Epithelial cell of proximal tubule (primary cell): ENCODE measurements around the gene PAX3. TPM values are rescaled to one million over a fixed set of nuclear protein-coding genes. Genes with fewer than 3 reads are reported as not detected.

ENCODE experiments used
- DNase-seq: peaks from one replicate; pipeline ENCODE4 v3.0.0-alpha.2; 2011; ENCODE audit warnings: low read depth
- H3K4me3 ChIP-seq: 2 replicates; pipeline ENCODE4 v1.5.1; 2011; ENCODE audit warnings: low read depth, mild to moderate bottlenecking, low read length
- CTCF ChIP-seq: conservative IDR thresholded peaks from 2 replicates; pipeline ENCODE4 v1.5.1; 2012; ENCODE audit warnings: low read depth, mild to moderate bottlenecking, low read length
- total RNA-seq: library from RNA; depleted of rRNA; stranded (reverse); fragments of >200 nt; gene quantifications from 2 replicates; pipeline ENCODE4 v1.2.3, GENCODE V29; 2015

The PAX3 gene
- total RNA-seq, 1 donor from 2014 or later = not detected

- H3K4me3 ChIP-seq = no peak overlapping the region
- no peak for DNase-seq
- TF ChIP-seq CTCF = no peak
Measured at GRCh38 chr2:222301053-222301795, 2.4 kb upstream of the PAX3 start.

- no peak for DNase-seq
- no peak for TF ChIP-seq CTCF
- no peak overlapping the region for H3K4me3 ChIP-seq
Measured at GRCh38 chr2:222300726-222301052, 1.9 kb upstream of the PAX3 start.

- DNase-seq = no peak
- no peak for TF ChIP-seq CTCF
- no peak overlapping the region for H3K4me3 ChIP-seq
Measured at GRCh38 chr2:222299906-222300725, 1.3 kb upstream of the PAX3 start.

- TF ChIP-seq CTCF = no peak
- no peak for DNase-seq
- no peak overlapping the region for H3K4me3 ChIP-seq
Measured at GRCh38 chr2:222298001-222298310, 842 bp downstream of the PAX3 start.

- TF ChIP-seq CTCF = no peak
- no peak overlapping the region for H3K4me3 ChIP-seq
- no peak for DNase-seq
Measured at GRCh38 chr2:222297600-222297935, 1.2 kb downstream of the PAX3 start.

- no peak for DNase-seq
- TF ChIP-seq CTCF = no peak
- no peak overlapping the region for H3K4me3 ChIP-seq
Measured at GRCh38 chr2:222296911-222297599, 1.7 kb downstream of the PAX3 start.
